Adipocyte (in vitro differentiated cells): Measurements from ENCODE around the gene KIFC3.
"Not testable (repeated sequence)": the region's sequence is repeated elsewhere in the genome, so short reads cannot be mapped to it uniquely, and the experiment has no call there.

ENCODE experiments used
- DNase-seq: peaks from one replicate; pipeline ENCODE4 v3.0.0-alpha.2; 2015; ENCODE audit warnings: low read depth
- H3K27me3 ChIP-seq: replicated peaks from 2 replicates; pipeline ENCODE4 v1.7.0; 2013; ENCODE audit warnings: mild to moderate bottlenecking, low read length, moderate library complexity; ENCODE audit not compliant: control insufficient read depth, insufficient read depth
- H3K36me3 ChIP-seq: 2 replicates; pipeline ENCODE4 v1.7.0; 2013; ENCODE audit warnings: low read length, mild to moderate bottlenecking, moderate library complexity; ENCODE audit not compliant: control insufficient read depth, insufficient read depth, severe bottlenecking
- H3K4me1 ChIP-seq: 2 replicates; pipeline ENCODE4 v1.7.0; 2013; ENCODE audit warnings: mild to moderate bottlenecking, low read length, moderate library complexity; ENCODE audit not compliant: control insufficient read depth, insufficient read depth
- H3K4me3 ChIP-seq: 2 replicates; pipeline ENCODE4 v1.7.0; 2013; ENCODE audit warnings: mild to moderate bottlenecking, low read length, moderate library complexity
- H3K9ac ChIP-seq: 2 replicates; pipeline ENCODE4 v1.7.0; 2013; ENCODE audit warnings: mild to moderate bottlenecking, low read length, moderate library complexity
- H3K9me3 ChIP-seq: 2 replicates; pipeline ENCODE4 v1.7.0; 2013; ENCODE audit warnings: mild to moderate bottlenecking, low read length, moderate library complexity; ENCODE audit not compliant: control insufficient read depth

The KIFC3 gene

GRCh38 chr16:57801098-57801808 is 1.0 kb downstream of the KIFC3 start:
- peaks cover 40% of the 10 kb centered on the region for H3K4me1 ChIP-seq
- no peaks in the 10 kb centered on the region for H3K9me3 ChIP-seq
- peak overlapping the region; percentile 81 for H3K4me3 ChIP-seq
- peaks cover 5% of the 10 kb centered on the region for H3K36me3 ChIP-seq
- H3K9ac ChIP-seq: peak overlapping the region; percentile 88
- peak; percentile 85 for DNase-seq
- no peaks in the 10 kb centered on the region for H3K27me3 ChIP-seq

GRCh38 chr16:57800200-57801097 is 1.8 kb downstream of the KIFC3 start:
- Histone ChIP-seq H3K36me3 (peaks cover 5% of the 10 kb centered on the region), H3K9ac (peak overlapping the region; percentile 88), H3K27me3 (no peaks in the 10 kb centered on the region), H3K4me3 (peak overlapping the region; percentile 81), H3K4me1 (peaks cover 40% of the 10 kb centered on the region), H3K9me3 (no peaks in the 10 kb centered on the region)
- no peak for DNase-seq

- H3K4me1 ChIP-seq: peaks cover 40% of the 10 kb centered on the region
- H3K4me3 ChIP-seq: no peak overlapping the region
- no peaks in the 10 kb centered on the region for H3K9me3 ChIP-seq
- H3K27me3 ChIP-seq: no peaks in the 10 kb centered on the region
- H3K36me3 ChIP-seq: peaks cover 5% of the 10 kb centered on the region
- no peak for DNase-seq
- no peak overlapping the region for H3K9ac ChIP-seq
Measured at GRCh38 chr16:57799600-57800199, 2.6 kb downstream of the KIFC3 start.

- Histone ChIP-seq H3K9me3 (no peaks in the 10 kb centered on the region), H3K4me1 (peaks cover 36% of the 10 kb centered on the region), H3K4me3 (no peak overlapping the region), H3K9ac (no peak overlapping the region), H3K36me3 (peaks cover 5% of the 10 kb centered on the region), H3K27me3 (no peaks in the 10 kb centered on the region)
- no peak for DNase-seq
Measured at GRCh38 chr16:57798953-57799599, 3.2 kb downstream of the KIFC3 start.

- H3K9ac ChIP-seq: no peak overlapping the region
- H3K27me3 ChIP-seq: no peaks in the 10 kb centered on the region
- DNase-seq: no peak
- H3K4me3 ChIP-seq: no peak overlapping the region
- H3K4me1 ChIP-seq: peaks cover 32% of the 10 kb centered on the region
- H3K9me3 ChIP-seq: no peaks in the 10 kb centered on the region
- H3K36me3 ChIP-seq: peaks cover 8% of the 10 kb centered on the region
Measured at GRCh38 chr16:57798267-57798810, 4.0 kb downstream of the KIFC3 start.

- no peak for DNase-seq
- Histone ChIP-seq H3K4me3 (no peak overlapping the region), H3K4me1 (peaks cover 30% of the 10 kb centered on the region), H3K36me3 (peaks cover 8% of the 10 kb centered on the region), H3K27me3 (no peaks in the 10 kb centered on the region), H3K9ac (no peak overlapping the region), H3K9me3 (no peaks in the 10 kb centered on the region)
Measured at GRCh38 chr16:57797526-57798266, 4.6 kb downstream of the KIFC3 start.

- Histone ChIP-seq H3K36me3 (peaks cover 9% of the 10 kb centered on the region), H3K9ac (peak overlapping the region; percentile 39), H3K4me1 (peaks cover 28% of the 10 kb centered on the region), H3K27me3 (no peaks in the 10 kb centered on the region), H3K9me3 (no peaks in the 10 kb centered on the region), H3K4me3 (no peak overlapping the region)
- DNase-seq: no peak
Measured at GRCh38 chr16:57797216-57797525, 5.1 kb downstream of the KIFC3 start.

GRCh38 chr16:57796014-57796413 is 6.3 kb downstream of the KIFC3 start:
- not testable (repeated sequence) for H3K9me3 ChIP-seq, DNase-seq, H3K27me3 ChIP-seq, H3K4me3 ChIP-seq
- H3K4me1 ChIP-seq: peaks cover 31% of the 10 kb centered on the region
- peak overlapping the region; percentile 39 for H3K9ac ChIP-seq
- peaks cover 11% of the 10 kb centered on the region for H3K36me3 ChIP-seq

GRCh38 chr16:57795431-57795878 is 6.8 kb downstream of the KIFC3 start:
- Histone ChIP-seq H3K4me3 (no peak overlapping the region), H3K9ac (no peak overlapping the region), H3K4me1 (peaks cover 30% of the 10 kb centered on the region), H3K27me3 (no peaks in the 10 kb centered on the region), H3K9me3 (no peaks in the 10 kb centered on the region), H3K36me3 (peaks cover 15% of the 10 kb centered on the region)
- peak; percentile 14 for DNase-seq

GRCh38 chr16:57794849-57795430 is 7.4 kb downstream of the KIFC3 start:
- Histone ChIP-seq H3K4me3 (no peak overlapping the region), H3K27me3 (no peaks in the 10 kb centered on the region), H3K9me3 (no peaks in the 10 kb centered on the region), H3K36me3 (peaks cover 17% of the 10 kb centered on the region), H3K9ac (no peak overlapping the region), H3K4me1 (peaks cover 24% of the 10 kb centered on the region)
- no peak for DNase-seq
